Fibroblast of skin of right quadriceps (primary cell): ENCODE results near the gene C9orf43.
"Not testable (repeated sequence)": the region's sequence is repeated elsewhere in the genome, so short reads cannot be mapped to it uniquely, and the experiment has no call there.

ENCODE experiments used
- DNase-seq: peaks from one replicate; pipeline ENCODE4 v3.0.0-alpha.2; 2013

The C9orf43 gene, protein sequence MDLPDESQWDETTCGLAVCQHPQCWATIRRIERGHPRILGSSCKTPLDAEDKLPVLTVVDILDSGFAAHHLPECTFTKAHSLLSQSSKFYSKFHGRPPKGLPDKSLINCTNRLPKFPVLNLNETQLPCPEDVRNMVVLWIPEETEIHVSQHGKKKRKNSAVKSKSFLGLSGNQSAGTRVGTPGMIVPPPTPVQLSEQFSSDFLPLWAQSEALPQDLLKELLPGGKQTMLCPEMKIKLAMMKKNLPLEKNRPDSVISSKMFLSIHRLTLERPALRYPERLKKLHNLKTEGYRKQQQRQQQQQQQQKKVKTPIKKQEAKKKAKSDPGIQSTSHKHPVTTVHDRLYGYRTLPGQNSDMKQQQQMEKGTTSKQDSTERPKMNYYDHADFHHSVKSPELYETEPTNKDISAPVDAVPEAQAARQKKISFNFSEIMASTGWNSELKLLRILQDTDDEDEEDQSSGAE

DNA sequence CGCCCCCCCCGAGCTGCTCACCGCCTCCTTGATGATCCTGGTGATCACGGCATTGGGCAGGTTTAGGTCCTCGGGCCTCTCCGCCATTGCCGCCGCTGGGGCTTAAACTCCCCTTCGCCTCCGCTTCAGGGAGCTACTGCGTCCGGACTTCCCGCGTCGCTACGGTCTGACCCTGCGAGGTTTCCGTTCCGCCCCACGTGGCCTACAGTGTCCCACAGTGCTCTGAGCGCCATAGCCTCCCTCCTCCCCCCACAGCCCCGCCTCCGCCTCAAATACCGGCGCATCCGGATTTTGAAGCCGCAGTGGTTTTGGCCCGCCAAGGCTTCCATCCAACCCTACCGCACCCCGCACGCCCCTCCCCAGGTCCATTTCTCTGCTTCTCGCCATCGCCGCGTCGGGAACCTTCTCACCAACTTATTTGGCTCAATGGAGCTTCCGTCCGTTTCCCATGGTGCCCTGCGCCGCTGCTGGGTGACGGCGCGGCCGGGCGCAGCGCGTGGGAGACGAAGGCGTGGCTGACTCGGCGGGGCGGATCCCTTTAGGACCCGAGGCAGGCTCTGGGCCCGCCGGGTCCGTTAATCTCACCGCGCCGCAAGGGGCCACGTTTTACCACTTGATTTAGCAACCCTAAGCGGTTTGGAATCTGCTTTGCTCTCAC lies at the start of gene C9orf43, which contains the start of gene POLE3:
Gene C9orf43, plus strand, starts transcription at position 541 of the 658 bp plus-strand sequence. CDS start 2,747 bp downstream, outside the sequence.
Gene POLE3, minus strand, starts transcription at position 469 of the 658 bp plus-strand sequence. Its CDS starts 382 bp downstream, at position 87.
- DNase-seq = peak; percentile 96

DNA sequence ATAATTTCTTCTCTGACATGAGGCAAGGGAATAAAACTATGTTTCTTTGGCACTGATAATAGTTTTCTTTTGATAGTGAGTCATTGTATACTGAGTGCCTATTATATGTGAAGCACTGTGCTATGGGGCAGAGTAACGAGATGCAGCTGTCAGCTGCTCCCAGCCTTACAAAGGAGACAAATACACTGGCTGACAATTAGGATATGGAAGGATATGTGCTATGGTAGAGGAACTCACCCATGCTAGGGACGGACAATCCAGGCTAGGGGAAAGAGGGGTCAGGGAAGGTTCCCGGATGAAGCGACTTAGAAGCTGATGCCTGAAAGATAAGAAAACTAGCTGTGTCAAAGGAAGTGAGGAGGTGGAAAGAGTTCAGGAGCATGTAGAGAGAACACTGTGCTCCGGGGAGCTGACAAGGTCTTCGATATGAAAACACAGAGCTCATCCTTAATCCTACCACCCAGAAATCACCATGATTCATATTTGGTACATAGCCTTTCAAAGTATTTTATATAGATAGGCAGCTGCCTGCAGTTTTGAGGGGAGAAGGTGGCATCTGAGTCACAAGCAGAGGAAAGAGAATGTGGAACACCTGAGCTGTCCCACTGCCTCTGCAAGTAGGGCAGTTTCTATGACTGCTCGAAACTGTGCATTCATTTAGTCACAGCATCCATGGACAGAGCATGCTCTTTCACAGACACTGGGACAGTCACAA lies 49.1 kb upstream of the C9orf43 start:
- DNase-seq = peak; percentile 15

DNA sequence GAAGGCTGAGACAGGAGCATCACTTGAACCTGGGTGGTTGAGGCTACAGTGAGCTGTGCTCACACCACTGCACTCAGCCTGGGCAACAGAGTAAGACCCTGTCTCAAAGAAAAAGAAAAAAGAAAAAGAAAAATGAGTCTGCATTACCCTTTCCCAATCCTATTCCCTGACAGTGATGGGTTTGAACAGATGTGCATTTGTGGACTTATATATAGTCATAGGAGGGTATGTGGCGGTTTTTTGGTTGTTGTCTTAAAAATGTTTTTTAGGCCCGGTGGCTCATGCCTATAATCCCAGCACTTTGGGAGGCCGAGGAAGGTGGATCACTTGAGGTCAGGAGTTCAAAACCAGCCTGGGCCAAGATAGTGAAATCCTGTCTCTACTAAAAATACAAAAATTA lies 47.2 kb upstream of the C9orf43 start:
- DNase-seq = no peak

DNA sequence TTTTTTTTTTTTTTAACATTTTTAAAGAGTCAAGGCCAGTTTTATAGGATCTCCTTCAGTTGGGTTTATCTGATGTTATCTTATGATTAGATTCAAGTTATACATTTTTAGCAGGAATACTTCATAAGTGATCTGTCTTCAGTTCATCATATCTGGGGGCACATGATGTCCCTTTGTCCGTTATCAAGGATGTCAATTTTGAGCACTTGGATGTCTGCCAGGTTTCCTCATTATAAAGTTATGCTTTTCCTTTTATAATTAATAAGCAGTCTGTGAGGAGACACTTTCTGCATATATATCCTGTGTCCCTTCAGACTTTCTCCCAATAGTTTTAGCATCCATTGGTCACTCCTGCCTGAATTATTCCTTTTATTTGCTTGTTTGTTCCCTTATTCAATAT lies 45.6 kb upstream of the C9orf43 start:
- DNase-seq = no peak

DNA sequence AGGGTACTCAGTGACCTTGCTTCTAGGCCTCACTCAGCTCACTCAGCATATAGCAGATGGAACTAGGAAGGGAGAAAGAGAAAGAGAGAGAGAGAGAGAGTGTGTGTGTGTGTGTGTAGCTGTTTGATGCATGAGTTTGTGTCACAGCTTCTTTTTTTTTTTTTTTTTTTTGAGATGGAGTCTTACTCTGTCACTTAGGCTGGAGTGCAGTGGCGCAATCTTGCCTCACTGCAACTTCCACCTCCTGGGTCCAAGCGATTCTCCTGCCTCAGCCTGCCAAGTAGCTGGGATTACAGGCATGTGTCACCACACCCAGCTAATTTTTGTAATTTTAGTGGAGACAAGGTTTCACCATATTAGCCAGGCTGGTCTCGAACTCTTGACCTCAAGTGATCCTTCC lies 44.9 kb upstream of the C9orf43 start:
- not testable (repeated sequence) for DNase-seq

DNA sequence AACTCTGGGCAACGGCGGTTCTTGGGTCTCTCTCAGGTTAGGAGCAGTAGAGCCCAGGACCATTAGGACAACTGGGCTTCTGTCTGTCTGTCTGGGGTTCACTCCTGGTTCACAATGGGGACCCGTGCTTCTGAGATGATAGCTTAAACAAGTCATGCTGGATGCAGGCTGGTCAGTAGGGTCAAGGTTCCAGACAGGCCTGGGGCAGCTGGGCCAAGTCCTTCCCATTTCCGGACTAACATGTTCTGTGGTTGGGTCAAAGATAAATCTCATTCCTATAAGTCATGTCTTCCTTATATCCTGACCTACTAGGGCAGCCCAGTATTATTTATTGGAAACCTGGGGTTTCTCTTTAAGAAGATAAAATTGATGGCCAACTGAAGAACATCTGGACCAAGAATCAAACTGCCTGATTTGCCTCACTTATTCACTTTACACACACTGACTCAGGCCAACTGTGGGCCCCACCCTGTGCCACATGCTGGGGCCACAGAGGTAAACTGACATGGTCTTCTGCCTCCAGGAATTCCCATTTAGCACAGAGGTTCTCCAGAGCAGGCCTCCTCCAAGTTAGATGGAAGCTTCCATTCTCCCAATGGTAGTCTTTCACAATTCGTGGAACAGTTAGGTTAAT lies 42.1 kb upstream of the C9orf43 start:
- no peak for DNase-seq

DNA sequence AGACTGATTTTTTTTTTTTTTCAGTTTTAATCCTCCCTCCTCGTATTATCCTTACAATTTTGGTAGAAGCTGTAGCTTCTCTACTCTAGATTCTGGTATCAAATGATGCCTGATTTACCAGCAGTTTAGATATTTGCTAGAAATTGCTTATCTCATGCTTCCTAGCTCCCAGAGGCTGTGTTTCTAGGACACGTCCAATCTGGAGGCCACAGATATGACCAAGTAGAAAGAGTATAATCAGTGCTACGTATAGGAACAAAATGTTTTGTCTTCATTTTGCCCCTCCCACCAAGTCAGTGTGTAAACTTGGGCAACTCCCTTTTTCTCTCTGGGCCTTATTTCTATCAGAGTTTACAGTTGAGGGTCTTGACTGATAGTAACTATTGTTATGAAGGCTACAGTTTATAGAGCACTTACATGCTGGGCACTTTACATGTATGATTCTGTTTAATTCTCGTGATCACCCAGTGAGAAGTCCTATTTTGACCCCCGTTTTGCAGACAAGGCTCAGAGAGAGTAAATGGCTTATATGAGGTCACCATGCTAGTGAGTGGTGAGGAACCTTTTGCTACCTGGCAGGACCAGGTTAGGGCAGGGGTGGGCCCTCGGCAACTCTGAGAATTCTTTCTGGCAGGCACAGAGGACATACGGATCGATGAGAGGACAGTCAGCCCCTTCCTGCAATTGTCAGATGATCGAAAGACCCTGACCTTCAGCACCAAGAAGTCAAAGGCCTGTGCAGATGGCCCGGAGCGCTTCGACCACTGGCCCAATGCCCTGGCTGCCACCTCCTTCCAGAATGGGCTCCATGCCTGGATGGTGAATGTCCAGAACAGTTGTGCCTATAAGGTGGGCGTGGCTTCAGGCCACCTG lies 41.3 kb upstream of the C9orf43 start:
- no peak for DNase-seq

DNA sequence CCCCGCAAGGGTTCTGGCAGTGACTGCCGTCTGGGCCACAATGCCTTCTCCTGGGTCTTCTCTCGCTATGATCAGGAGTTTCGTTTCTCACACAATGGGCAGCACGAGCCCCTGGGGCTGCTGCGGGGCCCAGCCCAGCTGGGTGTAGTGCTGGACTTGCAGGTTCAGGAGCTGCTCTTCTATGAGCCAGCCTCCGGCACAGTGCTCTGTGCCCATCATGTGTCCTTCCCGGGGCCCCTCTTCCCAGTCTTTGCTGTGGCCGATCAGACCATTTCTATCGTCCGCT lies 40.7 kb upstream of the C9orf43 start:
- DNase-seq = no peak

DNA sequence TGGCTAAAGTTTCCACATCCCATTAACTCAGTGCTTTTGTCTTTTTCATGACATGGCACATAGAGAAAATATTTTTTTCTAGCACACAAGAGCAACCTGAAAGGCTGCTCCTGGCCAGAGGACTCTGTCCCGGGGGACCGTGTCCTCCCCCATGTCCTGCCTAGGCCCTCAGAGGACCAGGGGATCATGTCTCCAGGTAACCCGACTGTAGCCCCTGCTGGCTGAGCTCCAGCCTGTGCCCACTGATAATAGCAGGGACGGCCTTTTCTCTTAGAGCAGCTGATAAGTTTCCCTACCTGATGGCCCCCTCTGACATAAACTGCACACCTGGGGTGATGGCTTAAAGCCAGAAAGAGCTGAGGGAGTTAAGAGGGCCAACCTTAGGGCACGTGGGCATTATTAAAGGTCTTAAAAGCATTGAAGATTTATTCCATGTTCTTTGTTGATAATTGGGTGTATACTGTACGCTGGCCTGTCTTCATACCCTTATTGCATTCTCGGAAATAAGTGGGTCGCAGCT lies 39.7 kb upstream of the C9orf43 start:
- DNase-seq = no peak

DNA sequence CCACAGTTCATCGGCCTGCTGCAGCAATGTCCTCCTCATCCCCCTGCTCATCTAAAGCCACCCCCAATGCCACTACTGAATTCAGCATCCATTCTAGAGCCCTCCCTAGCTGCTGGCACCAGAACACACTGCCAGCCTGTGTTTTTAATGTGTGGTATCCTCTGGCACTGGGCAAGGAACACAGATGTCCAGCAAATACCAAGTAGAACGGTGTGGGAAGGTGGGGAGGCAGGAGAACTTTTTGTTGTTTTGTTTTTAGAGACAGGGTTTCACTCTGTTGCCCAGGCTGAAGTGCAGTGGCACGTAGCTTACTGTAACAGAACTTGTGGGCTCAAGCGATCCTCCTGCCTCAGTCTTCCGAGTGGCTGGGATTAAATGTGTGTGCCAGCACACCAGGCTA lies 38.5 kb upstream of the C9orf43 start:
- no peak for DNase-seq

DNA sequence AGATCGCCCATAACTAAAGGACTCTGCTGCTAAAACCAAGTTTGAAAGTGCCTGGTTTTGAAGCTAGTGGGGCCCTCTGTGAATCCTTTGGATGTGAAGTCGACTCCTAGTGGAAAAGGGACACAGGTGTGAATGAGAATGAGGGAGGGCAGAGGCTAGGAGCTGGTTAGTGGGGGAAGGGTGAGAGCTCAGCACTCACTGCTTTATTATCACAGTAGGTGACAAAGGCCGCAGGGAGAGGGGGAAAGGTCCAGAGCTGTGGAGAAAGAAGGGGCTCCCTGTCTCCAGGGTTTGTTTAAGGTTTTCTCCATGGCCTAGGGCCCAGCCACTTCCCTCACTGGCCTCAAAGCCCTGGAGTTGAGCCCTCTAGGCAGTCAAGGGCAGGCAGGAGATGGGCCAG lies 37.3 kb upstream of the C9orf43 start:
- no peak for DNase-seq

DNA sequence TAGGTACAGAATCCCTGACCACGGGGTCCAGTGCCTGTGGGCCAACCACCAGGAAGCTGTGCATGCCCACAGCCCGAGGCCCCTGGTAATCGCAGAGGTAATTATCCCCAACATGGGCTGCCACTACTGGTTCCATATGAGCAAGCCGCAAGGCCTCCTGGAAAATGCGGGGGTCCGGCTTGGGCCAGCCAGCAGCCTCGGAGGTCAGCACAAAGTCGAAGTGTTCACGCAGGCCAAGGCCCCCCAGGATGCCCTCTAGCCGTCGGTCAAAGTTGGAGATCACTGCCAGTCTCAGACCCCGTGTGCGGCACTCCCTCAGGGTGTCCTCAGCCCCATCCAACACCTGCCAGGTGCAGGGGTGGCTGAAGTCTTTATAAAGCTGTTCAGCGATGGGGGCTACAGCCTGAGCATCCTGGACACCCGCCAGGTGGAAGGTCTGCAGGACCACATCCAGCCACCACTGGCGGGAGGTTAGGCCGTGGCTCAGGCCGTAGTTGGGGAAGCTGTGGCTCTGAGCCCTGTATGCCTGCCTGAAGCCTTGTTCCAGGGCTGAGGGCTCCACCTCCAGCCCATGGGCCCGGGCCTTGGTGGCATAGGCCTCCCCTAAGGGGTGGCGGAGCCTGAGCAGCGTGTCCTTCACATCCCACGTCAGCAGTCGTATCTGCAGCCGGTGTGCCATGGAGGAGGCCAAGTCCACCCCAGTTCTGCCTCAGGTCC lies 36.7 kb upstream of the C9orf43 start:
- no peak for DNase-seq

DNA sequence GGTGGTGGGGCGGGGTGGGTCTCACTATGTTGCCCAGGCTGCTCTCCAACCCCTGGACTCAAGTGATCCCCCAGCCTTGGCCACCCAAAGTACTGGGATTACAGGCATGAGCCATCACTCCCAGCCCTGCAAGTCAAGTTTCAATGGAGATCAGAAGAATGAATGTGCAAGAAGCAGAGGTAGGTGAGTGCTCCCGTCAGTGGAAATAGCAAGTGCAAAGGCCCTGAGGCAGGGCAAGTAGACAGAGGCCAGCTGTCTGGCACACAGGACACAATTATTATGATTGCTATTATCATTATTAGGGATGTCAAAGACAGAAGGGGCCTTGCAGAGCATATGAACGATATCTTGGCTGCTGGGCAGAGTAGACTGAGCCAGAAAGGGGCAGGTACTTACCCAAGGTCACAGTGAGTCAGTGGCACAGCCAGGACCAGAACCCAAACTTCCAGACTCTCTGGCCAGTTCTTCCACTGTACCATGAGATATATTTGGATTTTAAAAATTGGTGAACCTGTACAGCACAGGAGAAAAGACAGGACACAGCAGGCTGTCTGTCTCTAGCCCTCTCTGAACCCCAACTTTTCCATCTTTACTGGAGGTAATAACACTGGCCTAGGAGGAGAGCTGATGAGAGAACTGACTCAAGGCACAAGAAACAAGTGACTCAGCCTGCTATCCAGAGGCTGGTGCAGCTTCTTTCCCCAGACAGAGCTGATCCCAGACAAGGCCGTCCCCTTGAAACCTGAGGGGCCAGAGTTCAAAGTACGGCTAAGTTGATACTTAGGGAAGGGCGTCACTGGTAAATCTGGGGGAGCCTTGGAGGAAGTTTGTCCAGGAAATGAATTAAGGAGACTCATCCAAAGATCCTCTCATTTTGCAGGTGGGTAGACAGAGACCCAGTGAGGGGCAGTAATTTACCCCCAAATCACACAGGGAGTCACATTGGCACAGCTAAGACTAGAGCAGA lies 35.2 kb upstream of the C9orf43 start:
- DNase-seq = no peak

DNA sequence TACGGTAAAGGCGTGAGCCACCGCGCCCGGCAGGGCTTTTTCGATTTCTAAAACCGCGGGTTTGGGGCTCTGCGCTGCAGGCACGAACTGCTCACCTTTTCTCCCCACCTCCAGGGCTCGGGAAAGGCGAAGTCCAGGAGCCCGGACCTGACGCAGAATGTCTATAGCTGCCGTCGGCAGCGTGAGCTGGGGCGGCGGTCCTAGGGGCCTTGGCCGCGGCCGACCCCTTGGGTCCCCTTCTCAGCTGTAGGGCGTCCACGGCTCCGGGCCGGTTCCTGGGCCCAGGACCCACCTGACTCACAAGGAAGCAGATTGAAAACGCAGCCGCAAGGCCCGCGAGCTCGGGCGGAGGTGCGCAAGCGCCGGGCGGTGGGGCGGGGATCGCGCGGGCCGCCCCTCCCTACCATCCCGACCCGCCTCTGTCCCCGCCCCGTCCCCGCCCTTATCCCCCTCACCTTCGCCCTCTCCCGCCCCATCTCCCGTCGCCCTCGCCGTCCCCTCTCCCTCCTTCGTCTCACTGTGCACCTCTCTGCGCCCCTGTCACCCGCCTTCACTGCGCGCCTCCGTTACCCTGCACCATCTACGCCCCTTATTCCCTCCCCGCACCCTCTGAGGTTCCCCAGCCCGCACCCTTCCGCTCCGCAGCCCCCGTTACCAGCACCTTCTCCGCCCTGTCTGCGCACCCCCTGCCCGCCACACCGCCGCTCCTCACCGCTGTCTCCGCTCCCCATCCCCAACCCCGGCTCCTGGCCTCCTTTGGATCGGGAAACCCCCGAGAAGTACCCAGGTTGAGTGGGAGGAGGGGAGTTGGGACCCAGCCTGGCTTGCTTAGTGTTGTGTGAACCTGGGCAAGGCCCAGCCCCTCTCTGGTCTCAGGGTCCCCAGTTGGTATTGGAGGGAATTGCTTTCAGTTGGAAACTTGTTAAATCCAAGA lies 33.6 kb upstream of the C9orf43 start, which contains the start of gene HDHD3:
Gene HDHD3, minus strand, starts transcription at position 353 of the 934 bp plus-strand sequence. CDS start 2,632 bp downstream, outside the sequence.
- peak; percentile 70 for DNase-seq

DNA sequence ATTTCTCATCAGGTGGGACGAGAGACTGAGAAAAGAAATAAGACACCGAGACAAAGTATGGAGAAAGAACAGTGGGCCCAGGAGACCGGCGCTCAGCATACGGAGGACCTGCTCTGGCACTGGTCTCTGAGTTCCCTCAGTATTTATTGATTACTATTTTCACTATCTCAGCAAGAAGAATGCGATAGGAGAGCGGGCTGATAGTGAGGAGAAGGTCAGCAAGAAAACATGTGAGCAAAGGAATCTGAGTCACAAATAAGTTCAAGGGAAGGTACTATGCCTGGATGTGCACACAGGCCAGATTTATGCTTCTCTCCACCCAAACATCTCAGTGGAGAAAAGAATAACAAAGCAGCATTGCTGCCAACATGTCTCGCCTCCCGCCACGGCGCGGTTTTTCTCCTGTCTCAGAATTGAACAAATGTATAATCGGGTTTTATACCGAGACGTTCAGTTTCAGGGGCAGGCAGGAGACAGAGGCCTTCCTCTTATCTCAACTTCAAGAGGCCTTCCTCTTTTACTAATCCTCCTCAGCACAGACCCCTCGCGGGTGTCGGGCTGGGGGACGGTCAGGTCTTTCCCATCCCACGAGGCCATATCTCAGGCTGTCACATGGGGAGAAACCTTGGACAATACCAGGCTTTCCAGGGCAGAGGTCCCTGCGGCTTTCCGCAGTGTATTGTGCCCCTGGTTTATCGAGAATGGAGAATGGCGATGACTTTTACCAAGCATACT lies 31.3 kb upstream of the C9orf43 start:
- not testable (repeated sequence) for DNase-seq

DNA sequence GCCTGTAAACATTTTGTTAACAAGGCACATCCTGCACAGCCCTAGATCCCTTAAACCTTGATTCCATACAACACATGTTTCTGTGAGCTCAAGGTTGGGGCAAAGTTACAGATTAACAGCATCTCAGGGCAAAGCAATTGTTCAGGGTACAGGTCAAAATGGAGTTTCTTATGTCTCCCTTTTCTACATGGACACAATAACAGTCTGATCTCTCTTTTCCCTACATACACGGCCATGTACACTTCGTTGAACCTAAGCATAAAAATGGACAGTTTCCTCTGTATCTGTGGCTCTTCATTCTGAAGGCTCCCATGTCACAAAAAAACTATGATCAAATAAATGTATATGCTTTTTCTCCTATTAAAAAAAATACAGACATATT lies 30.7 kb upstream of the C9orf43 start:
- DNase-seq = not testable (repeated sequence)

DNA sequence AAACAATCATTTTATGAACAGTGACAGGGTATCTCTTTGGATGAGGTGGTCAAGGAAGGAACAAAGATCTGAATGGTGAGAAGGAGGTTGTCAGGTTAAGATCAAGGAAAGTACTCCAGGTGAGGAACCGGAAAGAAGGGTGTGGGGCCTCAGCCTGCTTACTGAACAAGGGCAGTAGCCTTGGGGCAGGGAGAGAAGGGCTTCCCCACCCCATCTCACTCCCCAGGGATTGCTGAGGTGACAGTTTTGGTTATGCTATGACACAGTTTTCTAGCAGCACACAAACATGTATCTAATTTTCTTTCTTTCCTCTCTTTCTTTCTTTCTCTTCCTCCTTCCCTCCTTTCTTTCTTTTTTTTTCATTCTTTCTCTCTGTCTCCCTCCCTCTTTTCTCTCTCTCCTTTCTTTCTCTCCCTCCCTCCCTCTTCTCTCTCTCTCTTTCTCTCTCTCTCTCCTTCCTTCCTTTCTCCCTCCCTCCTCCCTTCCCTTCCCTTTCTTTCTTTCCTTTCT lies 29.6 kb upstream of the C9orf43 start:
- DNase-seq = no peak

DNA sequence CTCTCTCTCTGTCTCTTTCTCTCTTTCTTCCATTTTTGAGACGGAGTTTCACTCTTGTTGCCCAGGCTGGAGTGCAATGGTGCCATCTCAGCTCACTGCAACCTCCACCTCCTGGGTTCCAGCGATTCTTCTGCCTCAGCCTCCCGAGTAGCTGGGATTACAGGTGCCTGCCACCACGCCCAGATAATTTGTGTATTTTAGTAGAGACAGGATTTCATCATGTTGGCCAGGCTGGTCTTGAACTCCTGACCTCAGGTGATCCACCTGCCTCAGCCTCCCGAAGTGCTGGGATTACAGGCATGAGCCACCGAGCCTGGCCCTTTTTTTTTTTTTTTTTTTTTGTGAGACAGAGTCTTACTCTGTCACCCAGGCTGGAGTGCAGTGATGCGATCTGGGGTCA lies 29.1 kb upstream of the C9orf43 start:
- DNase-seq = not testable (repeated sequence)
